Measurements from ENCODE around the gene EMILIN3. TPM values are rescaled to one million over a fixed set of nuclear protein-coding genes. Genes with fewer than 3 reads are reported as not detected.

Gene EMILIN3
- total RNA-seq, 1 donor from 2014 or later: 0.20 TPM

DNA sequence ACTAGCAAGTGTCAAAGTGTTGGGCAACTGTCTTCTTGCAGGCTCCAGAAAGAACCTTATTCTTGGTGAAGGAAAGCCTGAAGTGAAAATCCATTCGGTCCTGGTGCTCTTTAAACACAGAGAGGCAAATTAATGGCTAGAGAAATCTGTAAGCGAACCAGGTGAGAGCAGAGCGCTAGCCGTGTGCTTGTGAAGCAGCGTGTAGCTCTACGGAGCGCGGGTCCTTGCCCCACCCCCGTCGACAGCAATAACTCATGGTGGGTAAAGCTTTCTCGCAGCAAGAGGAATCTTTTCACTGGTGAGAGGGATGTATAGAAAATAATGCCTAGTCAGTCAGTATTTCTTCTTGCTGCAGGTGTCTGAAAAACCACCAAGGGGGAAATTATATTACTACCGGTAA lies 37.0 kb upstream of the EMILIN3 start:
- Histone ChIP-seq H3K36me3 (ENCODE audit: insufficient read depth, low read length) (peaks cover 20% of the 10 kb centered on the region), H3K4me2 (ENCODE audit: low read length) (no peak overlapping the region), H3K4me3 (ENCODE audit: insufficient read depth, low read depth, low read length) (no peak overlapping the region), H3K27me3 (ENCODE audit: insufficient read depth, low read length) (no peaks in the 10 kb centered on the region), H3K79me2 (ENCODE audit: insufficient read depth, low read length) (no peaks in the 10 kb centered on the region), H2AFZ (ENCODE audit: low read depth, low read length) (no peak overlapping the region), H3K9me3 (ENCODE audit: insufficient read depth, low read depth, low read length) (no peaks in the 10 kb centered on the region), H3K27ac (ENCODE audit: low read depth, low read length) (no peak overlapping the region), H3K4me1 (ENCODE audit: insufficient read depth, low read length) (no peaks in the 10 kb centered on the region), H4K20me1 (ENCODE audit: insufficient read depth, low read length) (peaks cover 4% of the 10 kb centered on the region), H3K9ac (ENCODE audit: low read length) (no peak overlapping the region)
- Mint-ChIP-seq H3K27me3 (ENCODE audit: low read depth, unreplicated experiment) (no peaks in the 10 kb centered on the region), H3K27ac (ENCODE audit: unreplicated experiment) (no peak overlapping the region), H3K4me1 (ENCODE audit: low read depth, unreplicated experiment) (no peaks in the 10 kb centered on the region), H3K4me3 (ENCODE audit: unreplicated experiment) (no peak overlapping the region), H3K9me3 (ENCODE audit: unreplicated experiment) (no peaks in the 10 kb centered on the region), H3K36me3 (ENCODE audit: low read depth, unreplicated experiment) (peaks cover 5% of the 10 kb centered on the region)
- no peak for DNase-seq (ENCODE audit: low read depth)
- TF ChIP-seq, protein P1, sequence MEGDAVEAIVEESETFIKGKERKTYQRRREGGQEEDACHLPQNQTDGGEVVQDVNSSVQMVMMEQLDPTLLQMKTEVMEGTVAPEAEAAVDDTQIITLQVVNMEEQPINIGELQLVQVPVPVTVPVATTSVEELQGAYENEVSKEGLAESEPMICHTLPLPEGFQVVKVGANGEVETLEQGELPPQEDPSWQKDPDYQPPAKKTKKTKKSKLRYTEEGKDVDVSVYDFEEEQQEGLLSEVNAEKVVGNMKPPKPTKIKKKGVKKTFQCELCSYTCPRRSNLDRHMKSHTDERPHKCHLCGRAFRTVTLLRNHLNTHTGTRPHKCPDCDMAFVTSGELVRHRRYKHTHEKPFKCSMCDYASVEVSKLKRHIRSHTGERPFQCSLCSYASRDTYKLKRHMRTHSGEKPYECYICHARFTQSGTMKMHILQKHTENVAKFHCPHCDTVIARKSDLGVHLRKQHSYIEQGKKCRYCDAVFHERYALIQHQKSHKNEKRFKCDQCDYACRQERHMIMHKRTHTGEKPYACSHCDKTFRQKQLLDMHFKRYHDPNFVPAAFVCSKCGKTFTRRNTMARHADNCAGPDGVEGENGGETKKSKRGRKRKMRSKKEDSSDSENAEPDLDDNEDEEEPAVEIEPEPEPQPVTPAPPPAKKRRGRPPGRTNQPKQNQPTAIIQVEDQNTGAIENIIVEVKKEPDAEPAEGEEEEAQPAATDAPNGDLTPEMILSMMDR (IDR thresholded peaks at IDR 0.05; ENCODE audit: insufficient read depth, low read depth, low read length): no peak
- no peak for TF ChIP-seq EZH2 (IDR thresholded peaks at IDR 0.05; ENCODE audit: insufficient read depth, low read length)
- FAIRE-seq: no peak

DNA sequence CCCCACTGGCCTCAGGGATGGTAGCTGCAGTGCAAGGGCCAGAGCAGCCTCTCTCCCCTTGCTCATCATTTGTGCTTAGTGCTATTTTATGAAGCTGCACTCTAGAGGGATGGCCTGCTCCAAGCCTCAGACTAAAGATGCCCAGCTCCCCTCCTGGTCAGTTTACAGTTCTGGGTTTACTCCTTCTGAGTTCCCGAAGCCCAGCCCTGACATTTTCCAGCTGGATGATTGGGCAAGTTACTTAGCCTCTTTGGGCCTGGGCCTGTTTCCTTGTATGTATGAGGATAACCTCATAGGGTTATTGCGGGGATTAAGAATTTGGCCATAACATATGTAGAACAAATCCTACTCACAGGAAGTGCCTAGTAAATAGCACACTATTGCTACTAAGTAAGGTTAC lies 31.8 kb upstream of the EMILIN3 start:
- no peak for FAIRE-seq
- Histone ChIP-seq H3K79me2 (ENCODE audit: insufficient read depth, low read length) (no peaks in the 10 kb centered on the region), H3K9me3 (ENCODE audit: insufficient read depth, low read depth, low read length) (no peaks in the 10 kb centered on the region), H3K36me3 (ENCODE audit: insufficient read depth, low read length) (peaks cover 3% of the 10 kb centered on the region), H3K4me1 (ENCODE audit: insufficient read depth, low read length) (no peaks in the 10 kb centered on the region), H4K20me1 (ENCODE audit: insufficient read depth, low read length) (no peaks in the 10 kb centered on the region), H3K27me3 (ENCODE audit: insufficient read depth, low read length) (no peaks in the 10 kb centered on the region), H3K9ac (ENCODE audit: low read length) (no peak overlapping the region), H3K4me2 (ENCODE audit: low read length) (no peak overlapping the region), H3K4me3 (ENCODE audit: insufficient read depth, low read depth, low read length) (no peak overlapping the region), H3K27ac (ENCODE audit: low read depth, low read length) (no peak overlapping the region), H2AFZ (ENCODE audit: low read depth, low read length) (no peak overlapping the region)
- Mint-ChIP-seq H3K27me3 (ENCODE audit: low read depth, unreplicated experiment) (no peaks in the 10 kb centered on the region), H3K27ac (ENCODE audit: unreplicated experiment) (no peak overlapping the region), H3K4me1 (ENCODE audit: low read depth, unreplicated experiment) (no peaks in the 10 kb centered on the region), H3K36me3 (ENCODE audit: low read depth, unreplicated experiment) (no peaks in the 10 kb centered on the region), H3K4me3 (ENCODE audit: unreplicated experiment) (no peak overlapping the region), H3K9me3 (ENCODE audit: unreplicated experiment) (no peaks in the 10 kb centered on the region)
- TF ChIP-seq, protein P1 (IDR thresholded peaks at IDR 0.05; ENCODE audit: insufficient read depth, low read depth, low read length): no peak
- TF ChIP-seq EZH2 (IDR thresholded peaks at IDR 0.05; ENCODE audit: insufficient read depth, low read length): no peak
- DNase-seq (ENCODE audit: low read depth): no peak

DNA sequence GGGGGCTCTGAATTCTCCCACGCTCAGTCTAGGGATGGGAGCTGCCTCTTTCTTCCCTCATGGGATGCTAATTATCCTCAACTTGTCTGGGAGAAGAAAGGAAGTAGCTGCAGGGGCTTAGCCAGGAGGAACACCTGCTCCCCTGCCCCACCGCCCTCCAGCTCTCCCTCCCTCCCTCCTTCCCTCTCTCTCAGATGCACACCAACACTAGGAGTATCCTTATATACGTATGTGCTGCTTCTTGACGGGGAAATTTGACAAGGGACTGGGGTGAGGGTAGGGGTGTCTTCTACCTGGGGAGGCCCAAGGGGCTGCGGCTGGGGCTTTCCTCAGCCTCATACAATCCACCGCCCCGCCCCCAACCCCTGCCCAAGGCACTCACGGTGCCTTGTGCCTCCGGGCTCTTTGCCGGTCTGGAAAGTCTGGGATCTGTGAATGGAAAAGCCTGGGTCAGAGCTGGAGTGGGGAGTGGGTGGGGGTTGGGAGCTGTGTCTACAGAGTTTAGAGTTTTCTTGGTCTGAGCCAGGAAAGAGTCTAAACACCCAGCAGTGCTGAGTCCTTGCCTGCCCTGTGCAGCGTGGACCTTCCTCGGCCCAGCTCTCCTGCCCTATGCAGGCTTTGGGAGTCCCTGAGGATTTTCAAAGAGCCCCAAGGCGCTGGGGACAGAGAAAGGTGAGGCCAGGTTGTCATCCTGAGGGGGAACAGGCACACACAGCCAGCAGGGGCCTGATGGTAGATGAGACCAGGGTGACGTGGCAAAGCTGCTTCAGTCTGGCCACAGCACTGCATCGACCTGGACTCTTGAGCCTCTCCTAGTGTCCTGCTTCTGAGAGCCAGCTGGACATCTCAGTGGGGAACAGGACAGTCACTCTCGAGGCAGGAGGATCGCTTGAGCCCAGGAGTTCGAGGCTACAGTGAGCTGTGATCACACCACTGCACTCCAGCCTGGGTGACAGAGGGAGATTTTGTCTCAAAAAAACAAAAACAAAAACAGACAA lies 29.3 kb upstream of the EMILIN3 start:
- H3K4me3 ChIP-seq (ENCODE audit: insufficient read depth, low read depth, low read length): no peak overlapping the region
- no peaks in the 10 kb centered on the region for H3K36me3 Mint-ChIP-seq (ENCODE audit: low read depth, unreplicated experiment)
- H3K4me2 ChIP-seq (ENCODE audit: low read length): no peak overlapping the region
- peaks cover 3% of the 10 kb centered on the region for H3K9me3 Mint-ChIP-seq (ENCODE audit: unreplicated experiment)
- H3K9ac ChIP-seq (ENCODE audit: low read length): no peak overlapping the region
- no peak overlapping the region for H3K27ac Mint-ChIP-seq (ENCODE audit: unreplicated experiment)
- H2AFZ ChIP-seq (ENCODE audit: low read depth, low read length): no peak overlapping the region
- FAIRE-seq: no peak
- peaks cover 3% of the 10 kb centered on the region for H3K4me1 Mint-ChIP-seq (ENCODE audit: low read depth, unreplicated experiment)
- no peaks in the 10 kb centered on the region for H3K79me2 ChIP-seq (ENCODE audit: insufficient read depth, low read length)
- no peak for TF ChIP-seq EZH2 (IDR thresholded peaks at IDR 0.05; ENCODE audit: insufficient read depth, low read length)
- TF ChIP-seq, protein P1 (IDR thresholded peaks at IDR 0.05; ENCODE audit: insufficient read depth, low read depth, low read length): no peak
- H3K27me3 ChIP-seq (ENCODE audit: insufficient read depth, low read length): no peaks in the 10 kb centered on the region
- no peaks in the 10 kb centered on the region for H4K20me1 ChIP-seq (ENCODE audit: insufficient read depth, low read length)
- H3K27ac ChIP-seq (ENCODE audit: low read depth, low read length): no peak overlapping the region
- no peak for DNase-seq (ENCODE audit: low read depth)
- H3K4me3 Mint-ChIP-seq (ENCODE audit: unreplicated experiment): no peak overlapping the region
- no peaks in the 10 kb centered on the region for H3K9me3 ChIP-seq (ENCODE audit: insufficient read depth, low read depth, low read length)
- H3K27me3 Mint-ChIP-seq (ENCODE audit: low read depth, unreplicated experiment): no peaks in the 10 kb centered on the region
- H3K36me3 ChIP-seq (ENCODE audit: insufficient read depth, low read length): no peaks in the 10 kb centered on the region
- no peaks in the 10 kb centered on the region for H3K4me1 ChIP-seq (ENCODE audit: insufficient read depth, low read length)

Measured in astrocyte (in vitro differentiated cells and primary cell).